BJ (cell line): ENCODE results near the gene ABCC8. TPM values are rescaled to one million over a fixed set of nuclear protein-coding genes. Genes with fewer than 3 reads are reported as not detected.

Experiments
- CTCF ChIA-PET: fragments of 350-600 bp; formaldehyde crosslinking; extraction: SDS; loops from one replicate; lab custom pipeline; 2021; ENCODE audit warnings: antibody characterized with exemption, inconsistent platforms; lab: Yijun Ruan, JAX
- POLR2A ChIA-PET: fragments of 300-600 bp; sonication (Branson Sonifier 250); formaldehyde crosslinking; extraction: SDS; loops from one replicate; lab custom pipeline; 2021; ENCODE audit warnings: antibody characterized with exemption; lab: Charles Lee
- DNase-seq: peaks from one replicate; pipeline ENCODE4 v3.0.0-alpha.2; 2011; ENCODE audit warnings: low read depth
- H3K27me3 ChIP-seq: 2 replicates; pipeline ENCODE4 v1.6.0; 2011; ENCODE audit warnings: low read length; ENCODE audit not compliant: control insufficient read depth, insufficient read depth
- H3K36me3 ChIP-seq: 2 replicates; pipeline ENCODE4 v1.5.1; 2011; ENCODE audit warnings: low read length; ENCODE audit not compliant: control insufficient read depth, insufficient read depth
- H3K4me3 ChIP-seq: 2 replicates; pipeline ENCODE4 v1.5.1; 2011; ENCODE audit warnings: low read depth, mild to moderate bottlenecking, control low read depth, low read length
- polyA plus RNA-seq: library from polyadenylated mRNA; depleted of rRNA; stranded (reverse); fragments of >200 nt; gene quantifications from 2 replicates; pipeline ENCODE4 v1.2.3, GENCODE V29; 2011
- TF ChIP-seq, protein P1 (sequence below): IDR thresholded peaks from 2 replicates; pipeline ENCODE4 v1.5.1; 2011; ENCODE audit warnings: low read depth, mild to moderate bottlenecking, control low read depth, inconsistent platforms, low read length, moderate library complexity; ENCODE audit not compliant: insufficient read depth

ABCC8 gene
- polyA plus RNA-seq, 1 experiment: not detected

- POLR2A ChIA-PET: interaction anchor here (0.6 kb wide), 1 partner anchor 53 kb away, joined by 3 read pairs; no protein-coding TSS in a partner anchor
- Histone ChIP-seq H3K36me3 (no peaks in the 10 kb centered on the region), H3K27me3 (peaks cover 10% of the 10 kb centered on the region), H3K4me3 (no peak overlapping the region)
- TF ChIP-seq, protein P1, sequence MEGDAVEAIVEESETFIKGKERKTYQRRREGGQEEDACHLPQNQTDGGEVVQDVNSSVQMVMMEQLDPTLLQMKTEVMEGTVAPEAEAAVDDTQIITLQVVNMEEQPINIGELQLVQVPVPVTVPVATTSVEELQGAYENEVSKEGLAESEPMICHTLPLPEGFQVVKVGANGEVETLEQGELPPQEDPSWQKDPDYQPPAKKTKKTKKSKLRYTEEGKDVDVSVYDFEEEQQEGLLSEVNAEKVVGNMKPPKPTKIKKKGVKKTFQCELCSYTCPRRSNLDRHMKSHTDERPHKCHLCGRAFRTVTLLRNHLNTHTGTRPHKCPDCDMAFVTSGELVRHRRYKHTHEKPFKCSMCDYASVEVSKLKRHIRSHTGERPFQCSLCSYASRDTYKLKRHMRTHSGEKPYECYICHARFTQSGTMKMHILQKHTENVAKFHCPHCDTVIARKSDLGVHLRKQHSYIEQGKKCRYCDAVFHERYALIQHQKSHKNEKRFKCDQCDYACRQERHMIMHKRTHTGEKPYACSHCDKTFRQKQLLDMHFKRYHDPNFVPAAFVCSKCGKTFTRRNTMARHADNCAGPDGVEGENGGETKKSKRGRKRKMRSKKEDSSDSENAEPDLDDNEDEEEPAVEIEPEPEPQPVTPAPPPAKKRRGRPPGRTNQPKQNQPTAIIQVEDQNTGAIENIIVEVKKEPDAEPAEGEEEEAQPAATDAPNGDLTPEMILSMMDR: no peak
- CTCF ChIA-PET: no interaction called here
- DNase-seq: no peak
Measured at GRCh38 chr11:17413414-17414316, 63.0 kb downstream of the ABCC8 start.

- Histone ChIP-seq H3K36me3 (no peaks in the 10 kb centered on the region), H3K27me3 (peaks cover 4% of the 10 kb centered on the region), H3K4me3 (no peak overlapping the region)
- CTCF ChIA-PET: interaction anchor here (0.6 kb wide), 1 partner anchor 97 kb away, joined by 3 read pairs; no protein-coding TSS in a partner anchor
- POLR2A ChIA-PET: interaction anchor here (0.6 kb wide), 1 partner anchor 55 kb away, joined by 3 read pairs; no protein-coding TSS in a partner anchor
- no peak for DNase-seq
- TF ChIP-seq, protein P1: no peak
Measured at GRCh38 chr11:17412488-17413180, 64.0 kb downstream of the ABCC8 start.

GRCh38 chr11:17411418-17411817, 65.2 kb downstream of the ABCC8 start:
- no peak for DNase-seq
- H3K27me3 ChIP-seq: peaks cover 2% of the 10 kb centered on the region
- ChIA-PET CTCF (no interaction called here), POLR2A (no interaction called here)
- no peaks in the 10 kb centered on the region for H3K36me3 ChIP-seq
- no peak overlapping the region for H3K4me3 ChIP-seq
- TF ChIP-seq, protein P1: no peak

- ChIA-PET CTCF (no interaction called here), POLR2A (no interaction called here)
- Histone ChIP-seq H3K4me3 (no peak overlapping the region), H3K27me3 (peaks cover 2% of the 10 kb centered on the region), H3K36me3 (no peaks in the 10 kb centered on the region)
- TF ChIP-seq, protein P1: no peak
- DNase-seq: no peak
Measured at GRCh38 chr11:17410606-17411379, 65.9 kb downstream of the ABCC8 start.
